SH-SY5Y (cell line): Measurements from ENCODE around the gene ABCA2.

ENCODE experiments used
- GATA2 ChIP-seq: IDR thresholded peaks from 2 replicates; pipeline ENCODE4 v1.6.1; 2011; ENCODE audit warnings: mild to moderate bottlenecking, low read depth, low read length
- GATA3 ChIP-seq: IDR thresholded peaks from 2 replicates; pipeline ENCODE4 v1.6.1; 2011; ENCODE audit warnings: low read depth, mild to moderate bottlenecking, low read length, moderate library complexity

DNA sequence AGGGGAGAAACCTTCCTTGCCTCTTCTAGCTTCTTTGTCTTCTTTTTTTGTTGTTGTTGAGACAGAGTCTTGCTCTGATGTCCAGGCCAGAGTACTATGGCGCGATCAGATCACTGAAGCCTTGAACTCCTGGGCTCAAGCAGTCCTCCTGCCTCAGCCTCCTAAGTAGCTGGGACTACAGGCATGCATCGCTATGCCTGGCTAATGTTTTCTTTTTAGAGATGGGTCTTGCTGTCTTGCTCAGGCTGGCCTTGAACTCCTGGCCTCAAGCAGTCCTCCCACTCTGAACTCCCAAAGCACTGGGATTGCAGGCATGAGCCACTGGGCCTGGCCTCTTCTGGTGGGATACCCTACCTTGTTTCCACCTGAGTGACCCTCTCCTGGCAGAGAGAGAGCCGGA is 39.2 kb downstream of the ABCA2 start:
- TF ChIP-seq GATA2, result no peak
- no peak for TF ChIP-seq GATA3
